Middle frontal gyrus (tissue), 1 donor: Measurements from ENCODE around the gene LAPTM4A.

Experiments used
- DNase-seq: peaks from one replicate; pipeline ENCODE4 v3.0.0-alpha.2; 2015; ENCODE audit warnings: low spot score; ENCODE audit errors: extremely low spot score

LAPTM4A gene

DNA sequence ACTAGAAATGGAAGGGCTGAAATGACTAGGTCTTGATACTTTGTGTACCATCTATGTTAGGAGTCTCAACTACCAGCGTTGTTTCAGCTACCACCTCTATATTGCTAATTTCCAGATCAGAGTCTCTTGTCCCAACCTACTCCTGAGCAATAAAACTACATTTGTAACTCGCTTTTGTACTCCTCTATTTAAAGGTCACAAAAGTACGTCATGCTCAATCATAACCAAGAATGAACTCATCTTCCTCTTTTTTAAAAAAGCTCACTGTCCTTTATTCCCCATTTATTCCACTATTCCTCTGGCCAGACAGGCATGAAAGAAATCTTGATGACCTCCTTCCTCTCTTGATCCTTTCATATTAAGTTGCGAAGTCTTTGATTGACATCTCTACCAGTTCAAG lies 27.7 kb downstream of the LAPTM4A start:
- DNase-seq: no peak

DNA sequence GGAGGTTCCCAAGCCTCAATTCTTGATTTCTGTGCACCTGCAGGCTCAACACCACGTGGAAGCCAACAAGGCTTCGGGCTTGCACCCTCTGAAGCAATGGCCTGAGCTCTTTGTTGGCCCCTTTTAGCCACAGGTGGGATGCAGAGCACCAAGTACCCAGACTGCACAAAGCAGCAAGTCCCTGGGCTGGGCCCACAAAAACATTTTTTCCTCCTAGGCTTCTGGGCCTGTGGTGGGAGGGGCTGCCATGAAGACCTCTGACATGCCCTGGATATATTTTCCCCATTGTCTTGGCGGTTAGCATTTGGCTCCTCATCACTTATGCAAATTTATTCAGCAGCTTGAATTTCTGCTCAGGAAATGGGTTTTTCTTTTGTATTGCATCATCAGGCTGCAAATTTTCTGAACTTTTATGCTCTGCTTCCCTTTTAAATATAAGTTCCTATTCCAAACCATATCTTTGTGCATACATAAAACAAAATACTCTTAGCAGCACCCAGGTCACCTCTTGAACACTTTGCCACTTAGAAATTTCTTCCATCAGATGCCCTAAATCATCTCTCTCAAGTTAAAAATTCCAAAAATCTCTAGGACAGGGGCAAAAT lies 29.9 kb downstream of the LAPTM4A start:
- no peak for DNase-seq

DNA sequence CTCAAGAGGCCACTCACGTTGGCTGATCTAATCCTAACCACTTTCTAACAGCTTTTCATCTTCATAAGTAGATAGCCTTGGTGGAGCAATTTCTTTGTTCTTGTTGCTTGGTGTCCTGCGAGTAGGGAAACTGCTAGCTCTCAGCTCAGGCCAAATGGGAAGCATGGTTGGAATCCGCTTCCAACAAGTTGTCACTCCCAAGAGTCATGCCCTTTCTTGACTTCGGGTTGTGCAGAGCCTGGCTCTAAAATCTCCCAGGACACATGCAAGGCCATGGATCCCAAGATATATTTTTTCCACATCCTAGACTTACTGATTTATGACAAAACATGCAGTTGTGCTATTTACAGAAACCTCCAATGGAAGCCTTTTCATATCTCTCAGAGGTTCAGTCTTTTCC lies 31.7 kb downstream of the LAPTM4A start:
- no peak for DNase-seq

DNA sequence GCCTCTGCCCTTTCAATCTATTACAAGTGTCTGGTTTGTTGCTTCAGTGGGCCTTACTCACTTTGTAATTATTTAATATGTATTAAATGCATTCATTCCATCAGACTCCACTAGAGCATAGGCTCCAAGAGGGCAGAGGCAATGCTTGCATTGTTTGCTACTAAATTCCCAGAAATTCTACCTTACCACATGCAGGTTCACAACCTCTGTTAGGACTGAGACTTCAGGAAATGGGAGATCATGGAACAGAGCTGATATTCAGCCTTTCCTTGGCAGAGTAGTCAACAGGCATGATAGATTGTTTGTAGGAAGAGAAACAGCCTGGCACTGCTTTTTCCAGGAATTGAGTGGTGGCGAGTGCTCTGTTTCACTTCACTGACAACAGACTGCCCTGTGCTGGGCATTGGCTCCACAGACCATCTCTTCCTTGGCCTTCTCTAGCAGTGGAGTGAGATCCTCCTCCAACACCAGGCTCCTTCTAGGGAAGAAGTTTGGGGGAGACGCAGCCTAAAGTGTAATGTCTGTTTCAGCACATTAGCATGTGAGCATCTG lies 32.8 kb downstream of the LAPTM4A start:
- DNase-seq: no peak

DNA sequence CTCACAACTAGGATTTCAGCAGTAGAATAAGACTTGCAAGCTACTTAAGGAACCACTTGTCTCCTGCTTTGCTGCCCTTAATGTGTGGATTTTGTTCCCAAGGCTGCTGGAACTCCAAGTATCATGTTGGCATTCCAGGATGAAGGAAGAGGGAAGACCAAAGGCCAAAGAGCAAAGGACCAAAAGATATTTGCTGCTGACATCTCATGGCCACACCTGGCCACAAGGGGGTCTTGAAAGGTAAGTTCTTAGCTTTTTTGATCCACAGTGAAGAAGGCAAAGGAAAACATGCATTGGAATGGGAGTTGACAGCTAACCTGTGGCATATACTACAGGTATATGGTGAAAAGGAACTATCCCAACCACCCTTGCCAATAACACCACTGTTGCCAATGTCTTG lies 35.1 kb downstream of the LAPTM4A start:
- DNase-seq: no peak

DNA sequence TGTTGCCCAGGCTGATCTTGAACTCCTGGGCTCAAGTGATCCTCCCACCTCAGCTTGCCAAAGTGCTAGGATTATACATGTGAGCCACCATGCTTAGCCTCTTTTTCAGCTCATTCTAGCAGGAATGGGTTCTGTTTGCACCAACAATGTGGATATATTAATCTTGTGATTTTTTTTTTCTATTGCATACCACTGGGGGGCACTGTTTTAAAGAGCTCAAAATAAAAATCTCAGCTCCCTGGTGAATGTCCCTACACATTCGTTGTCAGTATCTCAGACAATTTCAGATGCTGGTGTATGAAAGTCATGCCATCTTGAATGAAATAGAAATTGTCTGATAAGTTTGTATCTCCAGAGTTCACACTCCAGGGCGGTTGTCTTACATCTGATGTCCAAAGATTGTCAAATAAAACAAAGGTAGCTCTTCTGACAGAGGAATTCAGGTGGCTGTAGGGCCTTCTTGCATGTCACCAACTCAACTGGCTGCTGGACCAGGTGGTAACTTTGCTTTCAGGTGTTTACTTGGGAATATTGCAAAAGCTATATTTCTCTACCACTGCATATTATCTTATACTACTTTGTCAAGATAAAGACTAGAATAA lies 35.8 kb downstream of the LAPTM4A start:
- peak; percentile 11 for DNase-seq

DNA sequence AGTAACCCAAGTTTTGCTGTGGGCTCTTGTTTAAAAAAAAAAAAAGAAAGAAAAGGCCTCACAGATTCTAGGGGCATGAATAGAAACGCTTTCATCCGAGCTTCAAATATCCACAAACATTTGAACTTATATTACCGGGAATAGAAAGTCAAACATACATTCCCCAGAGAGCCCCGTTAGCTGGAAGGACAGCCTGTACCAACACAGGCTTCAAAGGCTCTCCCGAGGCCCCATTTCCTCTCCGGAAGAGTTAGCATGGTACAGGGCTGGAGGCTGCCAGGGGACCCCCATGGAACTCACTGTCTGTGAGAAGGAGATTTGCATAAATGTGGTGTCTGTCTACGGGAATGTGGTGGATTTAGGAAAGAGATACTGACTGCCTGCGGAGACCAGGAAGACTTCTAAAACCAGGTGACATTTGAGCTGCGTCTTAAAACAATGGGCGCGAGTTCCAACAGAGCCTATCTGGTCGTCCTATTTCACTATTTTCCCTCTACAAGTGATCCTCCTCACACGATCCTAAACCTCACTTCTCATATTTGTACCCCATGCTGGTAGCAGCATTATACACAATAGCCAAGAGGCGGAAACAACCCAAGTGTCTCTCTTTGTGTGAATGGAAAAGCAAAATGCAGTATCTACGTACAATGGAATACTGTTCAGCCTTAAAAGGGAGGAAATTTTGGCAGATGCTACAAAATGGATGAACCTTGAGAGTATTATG lies 38.1 kb downstream of the LAPTM4A start:
- no peak for DNase-seq

DNA sequence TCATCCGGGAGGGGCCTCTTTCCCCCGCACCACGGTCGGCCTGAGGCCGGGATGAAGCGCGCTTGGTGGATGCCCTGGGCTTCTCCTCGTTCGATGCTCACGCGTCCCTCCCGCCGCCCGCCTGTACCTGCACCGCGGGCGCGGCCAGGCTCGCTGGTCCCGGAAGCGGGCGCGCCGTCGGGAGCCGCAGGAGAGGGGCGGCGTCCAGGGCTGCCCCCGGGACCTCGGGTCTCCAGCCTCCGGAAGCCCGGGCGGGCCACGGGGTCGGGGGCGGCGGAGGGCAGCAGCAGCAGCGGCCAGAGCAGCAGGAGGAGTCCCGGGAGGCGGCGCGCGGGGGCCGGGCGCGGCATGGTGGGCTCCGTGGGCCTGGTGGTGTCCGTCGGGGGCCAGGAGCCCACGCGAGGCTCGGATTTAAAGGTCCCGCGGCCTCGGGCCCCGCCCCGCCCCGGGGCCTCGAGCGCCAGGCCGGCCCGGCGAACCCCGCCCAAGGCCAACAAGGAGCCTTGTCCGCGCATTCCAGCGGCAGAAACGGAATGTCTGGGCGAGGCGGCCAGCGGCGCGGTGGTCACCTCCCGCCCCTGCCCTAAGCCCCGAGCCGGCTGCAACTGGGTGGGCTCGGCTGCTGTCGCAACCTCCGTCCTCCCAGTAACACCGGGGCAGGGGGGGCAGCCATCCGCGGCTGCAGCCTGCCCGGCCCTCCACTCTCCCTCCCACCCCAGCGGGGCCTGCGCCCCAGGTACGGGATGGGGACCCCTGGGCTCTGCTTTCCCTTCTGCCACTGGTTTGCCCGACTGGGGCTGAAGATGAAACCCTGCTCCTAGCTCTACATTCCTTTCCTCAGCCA lies 38.9 kb downstream of the LAPTM4A start, which contains the start of gene MATN3:
MATN3 (minus strand) TSS at position 387 of the 844 bp plus-strand sequence; CDS start at position 350, 37 bp downstream.
- DNase-seq: no peak

DNA sequence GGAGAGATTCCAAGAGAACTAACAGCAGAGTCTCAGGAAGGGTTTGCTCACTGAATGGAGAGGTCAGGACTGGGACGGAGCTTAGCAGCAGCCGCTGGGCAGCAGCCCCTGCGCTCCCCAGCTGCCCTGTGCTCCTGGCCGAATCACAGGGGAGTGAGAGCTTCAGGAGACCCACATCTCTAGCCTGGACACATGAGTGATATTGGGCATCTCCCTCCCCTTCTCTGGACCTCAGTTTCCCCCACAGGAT lies 39.5 kb downstream of the LAPTM4A start:
- no peak for DNase-seq

DNA sequence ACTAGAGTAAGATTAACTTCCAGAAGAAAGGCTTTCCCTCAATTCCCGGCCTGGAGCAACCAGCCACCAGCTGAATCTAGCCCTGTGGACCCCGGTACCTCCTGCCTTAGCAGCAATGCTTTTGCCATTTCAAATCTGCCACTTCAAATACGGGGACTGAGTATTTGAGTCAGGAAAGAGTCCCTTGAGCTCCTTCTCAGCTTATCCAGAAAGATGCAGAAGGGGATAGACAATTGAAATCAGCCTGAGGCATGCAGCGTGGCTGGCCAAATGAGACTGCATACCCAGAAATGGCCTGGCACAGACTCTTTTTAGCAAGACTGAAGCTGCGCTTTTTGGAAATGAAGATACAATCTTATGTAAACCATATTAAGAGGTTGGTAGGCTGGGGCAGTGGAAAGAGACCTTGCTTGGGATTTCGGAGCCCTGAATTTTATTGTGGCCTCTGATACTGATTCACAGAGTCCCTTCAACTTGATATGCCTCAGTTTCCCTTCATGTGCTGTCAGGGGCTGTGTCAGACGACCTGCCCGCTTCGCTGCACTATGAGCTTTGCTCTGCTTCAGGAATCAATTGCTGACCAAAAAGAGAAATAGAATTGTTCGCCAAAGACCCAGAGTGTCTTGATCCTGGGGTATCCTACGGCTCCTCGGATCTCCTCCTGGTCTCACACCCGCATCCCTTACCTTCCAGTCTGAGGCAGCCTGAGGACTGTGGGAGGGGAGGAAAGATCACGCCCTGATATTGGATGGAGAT lies 40.0 kb downstream of the LAPTM4A start:
- DNase-seq: no peak

DNA sequence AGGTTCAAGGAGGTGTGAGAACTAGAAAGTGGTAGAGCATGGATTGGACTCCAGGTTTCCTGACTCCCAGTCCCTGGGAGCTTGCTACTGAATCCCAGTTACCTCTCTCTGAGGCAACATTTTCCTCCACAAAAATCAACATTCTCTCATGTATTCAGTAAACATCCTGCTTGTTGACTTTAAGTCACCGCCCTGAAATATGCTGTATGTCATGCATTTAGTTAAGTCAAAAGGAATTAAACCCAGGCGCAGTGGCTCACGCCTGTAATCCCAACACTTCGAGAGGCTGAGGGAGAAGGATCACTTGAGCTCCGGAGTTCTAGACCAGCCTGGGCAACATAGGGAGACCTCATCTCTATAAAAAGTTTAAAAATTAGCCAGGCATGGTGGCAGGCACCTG lies 42.7 kb downstream of the LAPTM4A start:
- DNase-seq: no peak

DNA sequence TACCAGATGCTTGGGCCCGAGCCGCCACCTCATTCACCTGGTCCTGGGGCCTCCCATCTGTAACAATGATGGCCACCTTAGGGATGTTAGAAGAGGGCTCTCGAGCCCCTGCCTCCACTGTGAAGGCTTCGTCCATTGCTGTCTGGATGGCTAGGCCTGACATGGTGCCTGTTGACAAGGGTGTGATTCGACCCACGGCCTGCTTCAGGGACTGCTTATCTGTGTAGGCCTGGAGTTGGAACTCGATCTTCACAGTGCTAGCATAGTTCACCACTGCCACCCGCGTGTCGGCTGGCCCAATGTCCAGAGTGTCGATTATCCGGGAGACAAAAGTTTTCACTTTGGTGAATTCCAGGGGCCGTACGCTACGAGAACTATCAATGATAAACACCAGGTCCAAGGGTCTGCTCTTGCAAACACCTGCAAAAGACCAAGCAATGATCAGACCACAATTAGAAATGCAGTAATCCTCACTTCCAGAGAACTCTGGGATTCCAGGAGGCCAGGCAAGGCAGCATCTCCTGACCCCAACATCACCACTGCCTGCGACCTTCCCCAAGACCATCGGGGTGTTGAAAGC lies 45.4 kb downstream of the LAPTM4A start:
- no peak for DNase-seq

DNA sequence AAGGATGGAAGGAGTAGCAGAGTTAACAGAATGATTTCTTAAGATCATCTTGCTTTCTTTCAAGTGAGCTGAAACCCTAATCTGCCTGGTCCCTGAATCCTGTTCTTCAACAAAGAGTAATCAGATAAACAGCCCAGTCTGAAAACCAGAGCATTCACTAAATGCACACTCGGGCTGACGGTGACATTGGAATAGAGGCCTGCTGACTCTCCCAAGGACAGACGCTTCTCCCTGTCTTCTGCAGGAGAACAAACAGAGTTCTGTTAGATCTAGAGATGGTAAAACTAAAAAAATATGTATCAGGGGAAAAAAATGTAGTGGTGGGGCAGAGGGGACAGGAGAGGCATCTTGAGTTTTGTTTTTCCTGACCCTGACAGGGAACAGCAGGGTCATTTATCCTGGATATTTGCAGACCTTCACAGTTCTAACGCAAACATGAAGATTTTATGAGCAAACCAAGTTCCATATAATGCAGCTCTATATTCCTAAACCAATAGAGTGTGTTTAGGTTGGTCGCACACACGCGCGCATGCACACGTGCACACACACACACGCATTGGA lies 46.3 kb downstream of the LAPTM4A start:
- no peak for DNase-seq

DNA sequence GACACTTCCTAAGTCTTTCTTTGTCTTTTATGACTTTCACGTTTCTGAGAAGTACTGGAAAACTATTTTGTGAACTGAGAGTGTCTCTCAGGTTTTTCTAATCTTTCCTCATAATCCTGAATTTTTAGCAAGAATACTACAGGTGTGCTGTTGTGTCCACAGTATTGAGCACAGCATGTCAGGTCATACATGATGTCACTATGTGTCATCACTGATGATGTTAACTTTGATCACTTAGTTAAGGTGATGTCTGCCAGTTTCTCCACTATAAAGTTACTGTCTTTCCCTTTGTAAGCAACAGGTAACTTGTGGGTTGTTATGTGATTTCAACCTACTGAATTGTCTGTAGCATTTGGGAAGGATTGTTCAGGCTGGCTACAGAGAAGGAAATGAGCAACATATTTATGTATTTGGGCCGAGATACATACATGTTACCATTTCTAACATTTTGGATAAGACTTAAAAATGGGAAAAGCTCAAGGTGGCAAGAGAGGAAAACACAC lies 50.0 kb downstream of the LAPTM4A start:
- no peak for DNase-seq

DNA sequence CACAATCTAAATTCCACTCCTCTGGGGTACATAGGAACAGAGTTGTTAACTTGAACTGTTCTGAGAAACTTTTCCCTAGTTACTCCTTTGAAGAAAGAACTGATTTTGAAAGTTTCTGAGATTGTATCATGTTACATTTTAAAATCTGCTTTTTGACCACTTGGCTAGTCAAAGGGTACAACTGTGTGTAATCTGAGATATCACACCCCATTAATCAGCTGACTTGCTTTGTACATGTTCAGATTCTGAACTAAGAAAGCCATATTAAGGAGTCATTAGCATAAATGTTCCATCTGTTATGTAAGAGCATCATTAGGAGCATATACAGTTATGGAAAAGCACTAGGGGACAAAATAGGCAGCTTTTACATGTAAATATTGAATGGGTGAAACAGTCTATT lies 57.7 kb downstream of the LAPTM4A start:
- DNase-seq: no peak

DNA sequence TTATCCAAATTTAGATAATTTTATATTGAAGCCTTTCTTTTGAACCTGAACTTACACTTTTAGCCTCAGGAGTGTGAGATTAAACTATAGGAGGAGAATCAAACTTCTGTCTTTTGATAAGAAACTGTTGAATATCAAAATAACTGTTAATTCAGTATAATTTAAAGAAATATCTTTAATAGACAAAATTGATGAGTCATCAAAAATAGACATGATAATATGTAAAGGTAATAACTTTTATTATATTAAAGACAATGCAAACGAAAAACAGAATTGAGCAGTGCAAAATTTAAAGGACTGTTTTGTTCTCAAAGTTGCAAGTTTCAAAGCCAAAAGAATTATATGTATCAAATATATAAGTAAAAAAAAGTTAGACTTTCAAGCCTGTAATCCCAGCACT lies 59.5 kb downstream of the LAPTM4A start:
- DNase-seq: no peak

DNA sequence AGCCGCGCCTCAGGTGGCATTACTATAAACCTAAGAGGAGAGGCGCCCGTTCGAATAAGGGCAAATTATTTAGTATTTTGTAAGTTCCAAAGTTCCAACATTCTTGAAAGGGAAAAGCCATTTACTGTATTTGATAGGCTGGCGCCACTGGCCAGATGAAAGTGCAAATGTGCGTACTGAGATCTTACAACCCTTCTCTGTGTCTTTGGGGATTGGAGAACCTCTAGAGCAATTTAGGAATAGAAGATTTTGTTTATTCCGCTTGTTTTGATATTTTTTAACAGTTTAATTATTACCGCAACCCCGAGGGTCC lies 61.1 kb downstream of the LAPTM4A start:
- DNase-seq: no peak

DNA sequence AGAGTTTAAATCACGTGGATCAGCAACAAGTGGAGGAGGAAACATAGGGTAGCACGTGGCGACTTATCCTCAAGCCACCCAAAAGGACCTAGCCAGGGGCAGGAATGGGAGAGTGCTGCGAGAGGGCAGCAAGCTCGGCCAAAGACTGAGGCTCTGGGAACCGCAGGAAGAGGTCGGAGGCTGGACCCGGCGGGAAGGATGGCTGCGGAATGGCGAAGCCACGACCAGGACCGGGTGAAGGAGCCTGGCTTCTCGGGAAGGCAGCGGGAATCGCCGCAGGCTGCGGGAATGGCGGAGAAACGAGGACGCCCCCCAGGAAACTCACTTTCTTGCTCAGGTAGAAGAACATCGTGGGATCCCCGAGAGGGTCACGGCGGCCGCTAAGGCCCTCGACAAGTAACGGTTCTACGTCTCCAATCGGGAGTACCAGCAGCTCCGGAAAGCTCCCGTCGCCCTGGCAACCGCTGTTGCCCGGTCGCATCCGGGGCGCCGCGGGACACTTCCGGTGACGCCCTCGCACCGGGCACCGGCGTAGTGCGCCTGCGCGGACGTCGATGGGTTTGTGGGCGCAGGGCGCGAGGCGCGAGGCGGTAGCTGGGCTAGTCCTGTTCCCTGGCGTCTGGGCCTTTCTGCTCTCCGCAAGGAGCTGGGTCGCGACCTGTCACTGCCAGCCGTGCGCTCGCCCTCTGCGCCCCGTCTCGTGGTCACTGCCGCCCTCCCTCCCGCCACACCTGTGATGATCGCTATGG lies 61.6 kb downstream of the LAPTM4A start, which contains the start of gene WDR35:
WDR35 (minus strand) TSS at position 439 of the 749 bp plus-strand sequence; CDS start at position 349, 90 bp downstream.
- peak; percentile 79 for DNase-seq

DNA sequence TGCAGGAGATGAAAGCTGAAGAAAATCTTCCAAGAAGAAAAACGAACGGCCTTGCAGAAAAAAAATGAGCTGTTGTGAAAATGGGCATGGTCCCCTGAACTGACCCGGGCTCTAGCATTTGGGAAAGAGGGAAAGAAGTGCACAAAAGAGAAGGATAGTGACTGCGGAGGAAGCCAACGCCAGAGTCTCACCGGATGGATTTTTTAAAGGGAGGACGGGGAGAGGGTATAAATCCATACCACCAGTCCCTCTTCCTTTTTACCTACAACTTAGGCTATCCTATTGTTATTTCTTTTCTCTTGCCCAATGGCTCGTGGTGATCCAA lies 62.1 kb downstream of the LAPTM4A start:
- no peak for DNase-seq

DNA sequence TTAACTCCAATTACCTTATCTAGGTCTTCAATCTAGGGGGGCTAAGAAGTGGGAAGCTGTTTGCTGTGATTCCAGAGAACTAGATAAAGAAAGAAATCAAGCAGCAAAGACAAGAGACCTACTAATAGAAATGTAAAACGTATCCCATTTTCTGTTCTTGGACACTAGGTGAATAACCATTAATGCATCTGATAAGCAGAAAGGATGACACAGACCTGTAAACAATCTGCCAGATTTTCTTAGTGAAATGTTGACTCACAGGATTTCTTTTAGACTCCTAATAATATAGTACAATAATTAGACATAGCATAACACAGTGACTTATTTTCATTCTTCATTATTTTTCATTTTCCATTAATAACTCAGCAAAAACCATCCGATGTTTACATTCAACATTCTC lies 62.8 kb downstream of the LAPTM4A start:
- no peak for DNase-seq
